Measurements from ENCODE around the gene KCNAB1. TPM values are rescaled to one million over a fixed set of nuclear protein-coding genes. Genes with fewer than 3 reads are reported as not detected.

The KCNAB1 gene
- total and polyA plus RNA-seq, 2 donors (not counting 1 experiment from before 2014, with no cell fraction given), result 0.03 to 0.33 TPM

DNA sequence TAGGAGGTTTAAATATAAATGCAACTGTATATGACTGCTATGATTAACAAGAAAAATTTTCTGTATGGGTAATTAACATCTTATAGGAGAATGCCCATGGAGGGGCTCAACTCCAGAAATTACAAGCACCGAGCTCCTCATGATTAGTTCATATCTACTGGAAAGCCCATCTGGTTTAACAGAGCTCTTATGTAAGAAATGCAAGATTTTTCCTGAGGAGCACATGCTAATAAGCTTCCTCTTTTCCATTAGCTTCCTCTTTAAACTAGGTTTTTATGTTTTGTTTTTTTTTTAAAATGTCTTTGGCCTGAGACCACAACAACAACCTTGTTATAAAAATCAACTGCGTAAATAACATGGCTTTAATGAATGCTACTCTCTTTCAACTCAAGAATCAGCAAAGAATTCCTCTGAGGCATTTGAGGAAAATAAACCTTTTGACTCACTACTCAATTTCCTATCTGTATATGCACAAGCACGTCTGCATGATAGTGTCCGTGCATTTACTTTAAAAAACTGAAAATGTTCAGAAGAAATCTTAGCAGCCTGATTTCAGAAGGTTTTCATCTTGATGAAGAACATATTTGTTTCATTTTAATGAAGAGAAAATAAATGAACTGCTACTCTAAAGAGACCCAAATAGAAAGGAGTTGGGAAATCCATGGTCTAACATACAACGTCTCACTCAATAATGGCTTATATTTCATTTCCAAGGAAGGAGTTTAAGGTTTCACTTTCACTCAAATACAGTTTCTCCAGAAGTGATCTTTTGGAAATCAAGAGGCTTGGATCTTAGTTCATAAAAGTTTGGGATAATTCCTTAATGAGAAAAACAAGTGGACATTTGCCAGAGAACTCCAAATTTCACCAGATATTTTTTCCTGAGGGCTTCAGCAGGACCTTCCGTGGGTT is 180.8 kb downstream of the KCNAB1 start:
- peak overlapping the region; percentile 58 for H2AFZ ChIP-seq (ENCODE audit: low read length)
- peak in 1 of 2 donors; percentile 42 for DNase-seq (ENCODE audit: low read depth in 2 of 2)
- H3K27ac ChIP-seq (ENCODE audit: insufficient read depth, low read length), result no peak overlapping the region
- no peaks in the 10 kb centered on the region for H3K36me3 ChIP-seq (ENCODE audit: control insufficient read depth, insufficient read depth, low read length)
- no peaks in the 10 kb centered on the region for H3K9me3 ChIP-seq (ENCODE audit: control insufficient read depth, insufficient read depth, low read depth, low read length)
- no peak overlapping the region for H3K9ac ChIP-seq (ENCODE audit: insufficient read depth, low read length)
- H3K4me3 ChIP-seq (replicated peaks in 1 of 4; ENCODE audit: control extremely low read depth in 1 of 4, insufficient read depth in 1 of 4, low read depth in 3 of 4, low read length in 4 of 4), result peak overlapping the region; percentile 2 to 36 (median 25)
- no peaks in the 10 kb centered on the region for H3K79me2 ChIP-seq (ENCODE audit: control insufficient read depth, insufficient read depth, low read length)
- H3K4me2 ChIP-seq (ENCODE audit: extremely low read depth, insufficient read depth, low read length), result peak overlapping the region; percentile 62
- peaks cover 5% of the 10 kb centered on the region for H3K4me1 ChIP-seq (ENCODE audit: control insufficient read depth, extremely low read depth, insufficient read depth, low read length)
- no peaks in the 10 kb centered on the region for H4K20me1 ChIP-seq (ENCODE audit: control insufficient read depth, extremely low read depth, insufficient read depth, low read length)
- TF ChIP-seq EZH2 (IDR thresholded peaks at IDR 0.05; ENCODE audit: low read length, missing control alignments), result no peak
- no peak for TF ChIP-seq CTCF (conservative IDR thresholded peaks at IDR 0.05 in 1 of 2, IDR thresholded peaks at IDR 0.05 in 1 of 2; ENCODE audit: low read depth in 1 of 2, low read length in 2 of 2)
- H3K27me3 ChIP-seq (ENCODE audit: control insufficient read depth, insufficient read depth, low read length), result no peaks in the 10 kb centered on the region

DNA sequence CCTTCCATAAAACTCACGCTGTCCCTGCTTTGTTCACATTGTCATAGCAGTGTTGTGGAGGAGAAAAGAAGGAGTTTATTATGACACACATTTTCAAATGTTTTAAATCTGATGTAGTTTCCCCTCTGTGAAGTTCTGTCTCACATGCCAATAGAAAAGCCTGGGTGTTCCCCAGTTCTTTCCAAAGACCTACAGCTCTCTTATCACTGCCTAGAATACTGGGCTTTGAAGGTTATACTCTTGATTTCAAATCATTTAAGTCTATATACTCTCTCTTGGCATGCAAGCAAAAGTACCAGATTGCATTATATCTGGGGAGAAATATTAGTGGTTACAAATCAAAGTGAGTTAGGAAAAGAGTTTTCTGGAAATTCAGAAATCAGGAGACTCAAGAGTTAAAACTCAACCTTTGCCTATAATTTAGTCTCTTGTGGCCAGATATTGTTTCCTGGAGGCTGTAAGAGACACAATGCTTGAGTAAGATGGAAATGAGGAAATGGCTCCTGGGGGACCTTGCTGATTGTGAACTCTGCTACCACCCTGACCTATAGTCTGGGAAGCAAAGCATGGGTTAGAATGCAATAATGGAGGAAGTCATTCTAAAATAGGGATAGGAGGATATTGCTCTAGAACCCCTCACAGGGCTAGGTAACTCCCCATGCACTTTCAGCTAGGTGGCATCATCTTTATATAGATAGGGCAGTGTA is 182.8 kb downstream of the KCNAB1 start:
- Histone ChIP-seq H3K4me1 (ENCODE audit: control insufficient read depth, extremely low read depth, insufficient read depth, low read length) (peaks cover 7% of the 10 kb centered on the region), H3K79me2 (ENCODE audit: control insufficient read depth, insufficient read depth, low read length) (no peaks in the 10 kb centered on the region), H3K4me3 (replicated peaks in 1 of 4; ENCODE audit: control extremely low read depth in 1 of 4, insufficient read depth in 1 of 4, low read depth in 3 of 4, low read length in 4 of 4) (no peak overlapping the region), H4K20me1 (ENCODE audit: control insufficient read depth, extremely low read depth, insufficient read depth, low read length) (no peaks in the 10 kb centered on the region), H3K9ac (ENCODE audit: insufficient read depth, low read length) (no peak overlapping the region), H3K27me3 (ENCODE audit: control insufficient read depth, insufficient read depth, low read length) (no peaks in the 10 kb centered on the region), H2AFZ (ENCODE audit: low read length) (no peak overlapping the region), H3K27ac (ENCODE audit: insufficient read depth, low read length) (no peak overlapping the region), H3K9me3 (ENCODE audit: control insufficient read depth, insufficient read depth, low read depth, low read length) (no peaks in the 10 kb centered on the region), H3K36me3 (ENCODE audit: control insufficient read depth, insufficient read depth, low read length) (no peaks in the 10 kb centered on the region), H3K4me2 (ENCODE audit: extremely low read depth, insufficient read depth, low read length) (no peak overlapping the region)
- TF ChIP-seq EZH2 (IDR thresholded peaks at IDR 0.05; ENCODE audit: low read length, missing control alignments) (no peak), CTCF (conservative IDR thresholded peaks at IDR 0.05 in 1 of 2, IDR thresholded peaks at IDR 0.05 in 1 of 2; ENCODE audit: low read depth in 1 of 2, low read length in 2 of 2) (no peak)
- DNase-seq (ENCODE audit: low read depth in 2 of 2), result no peak

DNA sequence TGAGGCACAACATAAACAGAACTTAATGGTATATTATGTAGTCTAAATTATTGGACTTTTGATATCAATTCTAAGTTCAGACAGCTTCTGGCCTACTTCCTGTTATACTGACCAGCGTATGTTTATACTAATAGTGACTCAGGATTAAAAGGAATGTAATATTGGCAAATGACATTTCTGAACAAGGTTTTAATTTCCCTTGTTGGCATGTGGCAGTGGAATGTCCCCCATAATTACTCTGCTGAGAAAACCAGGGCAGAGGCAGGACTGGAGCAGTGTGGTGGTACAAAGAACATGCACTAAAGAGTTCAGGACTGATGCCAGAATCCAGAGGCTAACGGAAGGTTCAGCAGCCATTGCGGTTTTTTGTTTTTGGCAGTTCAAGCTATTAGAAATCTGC is 184.0 kb downstream of the KCNAB1 start:
- no peaks in the 10 kb centered on the region for H4K20me1 ChIP-seq (ENCODE audit: control insufficient read depth, extremely low read depth, insufficient read depth, low read length)
- H3K4me2 ChIP-seq (ENCODE audit: extremely low read depth, insufficient read depth, low read length), result no peak overlapping the region
- H3K36me3 ChIP-seq (ENCODE audit: control insufficient read depth, insufficient read depth, low read length), result no peaks in the 10 kb centered on the region
- no peaks in the 10 kb centered on the region for H3K9me3 ChIP-seq (ENCODE audit: control insufficient read depth, insufficient read depth, low read depth, low read length)
- H3K27ac ChIP-seq (ENCODE audit: insufficient read depth, low read length), result no peak overlapping the region
- DNase-seq (ENCODE audit: low read depth in 2 of 2), result peak; percentile 59 to 84
- H2AFZ ChIP-seq (ENCODE audit: low read length), result no peak overlapping the region
- H3K27me3 ChIP-seq (ENCODE audit: control insufficient read depth, insufficient read depth, low read length), result no peaks in the 10 kb centered on the region
- H3K79me2 ChIP-seq (ENCODE audit: control insufficient read depth, insufficient read depth, low read length), result no peaks in the 10 kb centered on the region
- H3K4me1 ChIP-seq (ENCODE audit: control insufficient read depth, extremely low read depth, insufficient read depth, low read length), result peaks cover 7% of the 10 kb centered on the region
- TF ChIP-seq EZH2 (IDR thresholded peaks at IDR 0.05; ENCODE audit: low read length, missing control alignments), result no peak
- no peak overlapping the region for H3K4me3 ChIP-seq (replicated peaks in 1 of 4; ENCODE audit: control extremely low read depth in 1 of 4, insufficient read depth in 1 of 4, low read depth in 3 of 4, low read length in 4 of 4)
- no peak overlapping the region for H3K9ac ChIP-seq (ENCODE audit: insufficient read depth, low read length)

Measured in fibroblast of lung (primary cell).